HG02678 (cell line): ENCODE results near the gene LIMS1.
A peak's percentile ranks its signal among the peaks of the same experiment; 100 is the strongest.
"Not testable (repeated sequence)": the region's sequence is repeated elsewhere in the genome, so short reads cannot be mapped to it uniquely, and the experiment has no call there.

Source experiments
- ATAC-seq: cut with Tn5 transposase; IDR thresholded peaks from one replicate; pipeline ENCODE4 v1.9.1; 2021; ENCODE audit warnings: mild to moderate bottlenecking, moderate library complexity; ENCODE audit not compliant: unreplicated experiment

LIMS1 gene

DNA sequence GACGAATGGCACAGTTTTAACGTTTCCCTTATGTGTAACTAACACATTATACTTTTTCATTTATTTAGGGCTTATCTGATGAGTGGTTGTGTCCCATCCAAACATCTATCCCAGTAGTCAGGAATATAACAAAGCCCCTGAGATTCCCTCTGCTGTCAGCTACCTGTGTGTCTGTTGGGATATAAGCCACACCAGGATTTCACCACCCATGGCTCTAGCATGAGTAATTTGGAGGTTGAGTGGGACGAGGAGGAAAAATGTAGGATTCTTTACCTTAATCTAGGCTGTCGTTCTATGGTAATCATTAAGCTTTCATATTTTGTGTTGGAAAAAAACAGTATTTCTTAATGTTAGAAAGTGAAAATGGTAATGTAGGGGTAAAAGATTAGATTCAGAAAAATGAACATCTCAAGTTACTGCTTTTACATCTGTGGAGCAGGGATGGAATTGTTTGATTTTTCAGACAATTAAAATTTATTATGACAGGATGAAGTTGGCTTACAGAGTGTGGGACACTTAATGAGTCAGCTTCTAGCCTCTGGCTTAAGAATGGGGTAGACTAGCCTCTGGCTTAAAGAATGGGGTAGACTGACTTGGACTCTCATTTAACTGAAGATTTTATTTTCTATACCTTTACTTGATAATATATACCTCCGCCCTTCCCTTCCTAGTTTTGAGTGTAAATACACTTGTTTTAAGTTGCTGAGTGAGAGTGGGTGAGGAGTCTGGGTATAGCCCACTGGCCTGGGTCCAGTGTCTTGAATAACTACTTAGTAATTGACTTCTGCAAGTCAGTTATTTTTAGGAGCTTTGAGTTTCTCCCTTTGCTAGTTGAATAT, 96.5 kb downstream of the LIMS1 start:
- ATAC-seq = no peak

GRCh38 chr2:108632332-108633160, 98.3 kb downstream of the LIMS1 start:
- ATAC-seq = no peak

- ATAC-seq = no peak
Observed at GRCh38 chr2:108633409-108633808, 99.1 kb downstream of the LIMS1 start.

DNA sequence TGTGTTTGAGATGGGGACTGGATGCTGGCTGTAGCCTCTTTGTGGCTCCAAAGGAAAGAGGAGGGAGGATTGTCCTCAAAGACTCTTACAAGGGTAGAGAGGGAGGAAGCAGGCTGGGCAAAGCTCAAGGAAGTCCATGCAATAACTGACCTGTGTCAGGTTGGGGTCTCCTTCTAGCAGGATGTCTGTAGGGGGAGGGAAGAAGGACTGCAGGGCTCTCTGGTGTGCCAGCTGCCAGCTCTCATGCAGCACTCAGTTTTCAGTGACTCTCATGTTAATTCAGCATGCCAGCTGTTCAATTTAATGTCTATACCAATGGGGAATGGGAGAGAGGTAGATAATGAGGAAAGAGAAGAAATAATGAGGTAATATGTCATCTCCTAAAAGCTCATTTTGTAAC, 99.7 kb downstream of the LIMS1 start:
- no peak for ATAC-seq

- no peak for ATAC-seq
Observed at GRCh38 chr2:108634576-108635160, 100.4 kb downstream of the LIMS1 start.

GRCh38 chr2:108635630-108636354, 101.5 kb downstream of the LIMS1 start:
- peak; percentile 10 for ATAC-seq

GRCh38 chr2:108637304-108637669, 103.0 kb downstream of the LIMS1 start:
- ATAC-seq = no peak

GRCh38 chr2:108640731-108641130, 106.5 kb downstream of the LIMS1 start:
- ATAC-seq = no peak

DNA sequence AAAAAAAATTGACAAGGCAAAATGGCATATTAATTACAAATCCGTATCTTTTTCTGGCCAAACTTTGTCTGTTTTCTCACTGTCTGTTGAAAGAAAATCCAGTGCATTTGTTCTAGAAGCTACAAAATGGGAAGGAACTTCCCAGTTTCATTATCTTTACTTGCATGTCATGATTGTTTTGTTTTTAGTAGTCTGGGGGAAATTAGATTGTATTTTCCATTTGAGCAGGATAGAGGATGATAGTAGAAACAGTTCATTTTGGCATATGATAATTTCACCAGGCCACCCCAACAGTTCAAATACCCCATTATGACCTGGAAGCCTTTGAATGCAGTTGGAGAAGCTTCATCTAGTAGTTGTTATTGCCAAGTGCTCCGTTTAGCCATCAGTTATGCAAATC, 107.5 kb downstream of the LIMS1 start:
- ATAC-seq = no peak

DNA sequence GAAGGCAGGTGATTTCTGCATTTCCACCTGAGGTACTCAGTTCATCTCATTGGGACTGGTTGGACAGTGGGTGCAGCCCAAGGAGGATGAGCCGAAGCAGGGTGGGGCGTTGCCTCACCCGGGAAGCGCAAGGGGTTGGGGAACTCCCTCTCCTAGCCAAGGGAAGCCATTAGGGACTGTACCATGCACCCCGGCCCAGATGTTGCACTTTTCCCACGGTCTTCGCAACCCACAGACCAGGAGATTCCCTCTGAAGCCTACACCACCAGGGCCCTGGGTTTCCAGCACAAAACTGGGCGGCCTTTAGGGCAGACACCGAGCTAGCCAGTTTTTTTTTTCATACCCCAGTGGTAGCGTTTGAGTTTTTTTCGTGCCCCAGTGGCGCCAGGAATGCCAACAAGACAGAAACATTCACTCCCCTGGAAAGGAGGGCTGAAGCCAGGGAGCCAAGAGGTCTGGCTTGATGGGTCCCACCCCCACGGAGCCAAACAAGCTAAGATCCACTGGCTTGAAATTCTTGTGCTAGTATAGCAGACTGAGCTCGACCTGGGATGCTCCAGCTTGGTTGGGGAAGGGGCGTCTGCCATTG, 109.1 kb downstream of the LIMS1 start:
- no peak for ATAC-seq

DNA sequence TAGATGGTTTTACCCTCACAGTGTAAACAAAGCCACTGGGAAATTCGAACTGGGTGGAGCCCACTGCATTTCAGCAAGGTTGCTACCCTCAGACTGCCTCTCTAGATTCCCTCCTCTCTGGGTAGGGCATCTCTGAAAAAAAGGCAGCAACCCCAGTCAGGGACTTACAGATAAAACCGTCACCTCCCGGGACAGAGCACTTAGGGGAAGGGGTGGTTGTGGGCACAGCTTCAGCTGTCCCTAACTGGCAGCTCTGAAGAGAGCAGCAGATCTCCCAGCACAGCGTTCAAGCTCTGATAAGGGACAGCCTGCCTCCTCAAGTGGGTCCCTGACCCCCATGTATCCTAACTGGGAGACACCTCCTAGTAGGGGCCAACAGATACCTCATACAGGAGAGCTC, 109.6 kb downstream of the LIMS1 start:
- ATAC-seq = not testable (repeated sequence)

GRCh38 chr2:108644446-108644845, 110.2 kb downstream of the LIMS1 start:
- ATAC-seq = not testable (repeated sequence)

DNA sequence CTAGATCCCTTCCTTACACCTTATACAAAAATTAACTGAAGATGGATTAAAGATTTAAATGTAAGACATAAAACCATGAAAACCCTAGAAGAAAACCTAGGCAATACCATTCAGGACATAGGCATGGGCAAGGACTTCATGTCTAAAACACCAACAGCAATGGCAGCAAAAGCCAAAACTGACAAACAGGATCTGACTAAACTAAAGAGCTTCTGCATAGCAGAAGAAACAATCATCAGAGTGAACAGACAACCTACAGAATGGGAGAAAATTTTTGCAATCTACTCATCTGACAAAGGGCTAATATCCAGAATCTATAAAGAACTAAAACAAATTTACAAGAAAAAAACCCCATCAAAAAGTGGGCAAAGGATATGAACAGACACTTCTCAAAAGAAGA, 114.5 kb downstream of the LIMS1 start:
- ATAC-seq = not testable (repeated sequence)

- ATAC-seq = not testable (repeated sequence)
Observed at GRCh38 chr2:108650465-108650864, 116.2 kb downstream of the LIMS1 start.

DNA sequence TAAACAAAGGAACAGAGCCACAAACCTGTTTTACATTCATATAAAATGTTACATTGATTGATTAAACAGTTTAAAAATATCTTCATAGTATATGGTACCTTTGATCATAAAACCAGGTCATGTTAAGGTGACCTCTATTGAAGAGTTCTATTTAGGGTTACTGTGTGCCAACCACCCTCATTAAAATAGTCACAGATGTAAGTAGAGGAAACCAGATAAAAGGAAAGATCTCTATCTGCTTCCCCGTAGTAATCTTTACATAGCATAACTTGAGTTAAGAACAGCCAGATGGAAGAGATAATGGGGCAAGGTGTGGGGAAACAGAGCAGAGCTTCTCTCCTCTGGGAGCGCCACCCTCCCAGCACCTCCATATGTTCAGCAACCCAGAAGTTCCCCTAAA, 117.2 kb downstream of the LIMS1 start:
- not testable (repeated sequence) for ATAC-seq

DNA sequence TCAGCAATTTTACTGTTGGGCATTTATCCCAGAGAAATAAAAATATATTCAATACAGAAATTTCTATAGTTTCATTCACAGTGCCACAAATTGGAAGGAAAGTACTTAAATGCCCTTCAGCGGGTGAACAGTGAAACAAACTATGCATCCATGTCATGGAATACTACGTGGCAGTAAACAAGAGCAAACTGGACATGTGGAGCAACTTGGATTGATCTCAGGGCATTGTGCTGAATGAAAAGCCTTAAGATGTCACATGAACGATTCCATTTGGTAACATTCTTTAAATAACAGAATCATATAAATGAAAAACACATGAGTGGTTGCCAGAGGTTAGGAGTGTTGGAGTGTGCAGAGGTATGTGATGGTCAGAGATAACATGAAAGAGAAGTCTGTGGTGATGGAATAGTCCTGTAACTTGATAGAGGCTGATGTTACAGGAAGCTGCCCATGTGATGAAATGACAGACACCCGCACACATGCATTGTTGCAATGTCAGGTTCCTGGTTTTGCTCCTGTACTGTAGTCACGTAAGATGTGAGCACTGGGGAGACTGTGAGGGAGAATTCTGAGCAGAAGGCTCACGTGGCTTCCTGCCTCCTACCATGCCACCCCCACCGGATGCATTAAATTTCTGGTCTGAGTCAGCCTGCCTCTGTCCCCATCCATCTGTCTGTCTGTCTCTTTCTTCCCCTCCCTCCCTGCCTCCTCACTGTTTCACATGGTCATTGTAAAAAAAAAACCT, 118.1 kb downstream of the LIMS1 start:
- peak; percentile 95 for ATAC-seq

- not testable (repeated sequence) for ATAC-seq
Observed at GRCh38 chr2:108653425-108653824, 119.2 kb downstream of the LIMS1 start.

GRCh38 chr2:108653849-108654248, 119.6 kb downstream of the LIMS1 start:
- ATAC-seq = not testable (repeated sequence)

DNA sequence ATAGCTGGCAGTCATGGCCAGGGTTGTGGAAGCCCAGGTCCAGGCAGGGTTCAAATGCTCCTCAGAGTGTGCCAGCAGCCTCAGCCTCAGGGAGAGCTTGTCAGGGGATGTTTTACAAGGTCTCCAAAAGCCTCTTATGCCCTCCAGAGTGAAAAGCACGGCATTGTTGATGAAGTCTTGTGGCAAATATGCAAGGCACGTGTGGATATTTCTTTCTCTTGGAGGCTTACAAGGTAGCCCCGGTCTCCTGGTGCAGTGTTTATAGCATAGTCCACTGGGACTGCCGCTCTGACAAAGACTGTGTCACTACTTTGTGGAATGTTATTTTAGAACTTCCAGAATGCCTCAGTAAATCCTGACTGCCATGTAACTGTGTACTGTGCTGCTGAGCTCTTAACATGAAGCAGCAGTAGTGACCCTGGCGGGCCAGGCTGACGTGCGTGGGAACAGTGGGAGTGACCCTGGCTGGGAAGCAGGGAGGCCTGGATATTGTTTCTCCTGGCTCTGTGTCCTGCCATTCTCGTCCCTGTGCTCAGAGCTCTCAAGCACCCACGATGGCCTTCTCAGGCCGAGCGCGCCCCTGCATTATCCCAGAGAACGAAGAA, 120.4 kb downstream of the LIMS1 start:
- ATAC-seq = not testable (repeated sequence)
